Measurements from ENCODE around the gene NLRP6. TPM values are rescaled to one million over a fixed set of nuclear protein-coding genes. Genes with fewer than 3 reads are reported as not detected.
A peak's percentile ranks its signal among the peaks of the same experiment; 100 is the strongest.

The NLRP6 gene
- total RNA-seq, 2 donors from 2014 or later = 0.19 to 0.20 TPM

GRCh38 chr11:244376-244775 lies 33.8 kb upstream of the NLRP6 start:
- Histone ChIP-seq H3K4me3 (no peak overlapping the region), H3K9me3 (no peaks in the 10 kb centered on the region), H3K36me3 (peaks cover 72% of the 10 kb centered on the region), H3K27ac (no peak overlapping the region), H3K4me1 (peaks cover 0 to 10% of the 10 kb centered on the region in 2 donors), H3K27me3 (no peaks in the 10 kb centered on the region)
- no peak for DNase-seq (ENCODE audit: low spot score)
- TF ChIP-seq, protein P1, sequence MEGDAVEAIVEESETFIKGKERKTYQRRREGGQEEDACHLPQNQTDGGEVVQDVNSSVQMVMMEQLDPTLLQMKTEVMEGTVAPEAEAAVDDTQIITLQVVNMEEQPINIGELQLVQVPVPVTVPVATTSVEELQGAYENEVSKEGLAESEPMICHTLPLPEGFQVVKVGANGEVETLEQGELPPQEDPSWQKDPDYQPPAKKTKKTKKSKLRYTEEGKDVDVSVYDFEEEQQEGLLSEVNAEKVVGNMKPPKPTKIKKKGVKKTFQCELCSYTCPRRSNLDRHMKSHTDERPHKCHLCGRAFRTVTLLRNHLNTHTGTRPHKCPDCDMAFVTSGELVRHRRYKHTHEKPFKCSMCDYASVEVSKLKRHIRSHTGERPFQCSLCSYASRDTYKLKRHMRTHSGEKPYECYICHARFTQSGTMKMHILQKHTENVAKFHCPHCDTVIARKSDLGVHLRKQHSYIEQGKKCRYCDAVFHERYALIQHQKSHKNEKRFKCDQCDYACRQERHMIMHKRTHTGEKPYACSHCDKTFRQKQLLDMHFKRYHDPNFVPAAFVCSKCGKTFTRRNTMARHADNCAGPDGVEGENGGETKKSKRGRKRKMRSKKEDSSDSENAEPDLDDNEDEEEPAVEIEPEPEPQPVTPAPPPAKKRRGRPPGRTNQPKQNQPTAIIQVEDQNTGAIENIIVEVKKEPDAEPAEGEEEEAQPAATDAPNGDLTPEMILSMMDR (IDR thresholded peaks at IDR 0.05) = no peak

DNA sequence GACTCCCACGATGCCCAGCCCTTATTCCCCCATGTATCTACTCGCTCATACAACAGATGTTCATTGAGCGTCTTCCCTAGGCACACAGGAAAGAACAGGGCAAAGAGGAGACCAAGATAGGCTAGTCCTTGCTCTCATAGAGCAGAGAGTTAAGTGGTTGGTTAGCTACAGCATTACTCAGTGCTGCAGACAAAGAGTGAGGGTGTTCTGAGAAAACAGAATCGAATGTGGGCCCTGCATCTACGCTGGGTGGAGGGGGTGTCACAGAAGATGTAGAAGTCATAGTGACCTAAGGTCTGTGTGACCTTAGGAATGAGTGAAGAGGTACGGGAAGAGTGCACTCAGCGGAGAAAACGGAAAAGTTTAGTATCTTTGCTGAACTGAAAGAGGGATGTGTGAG lies 29.1 kb upstream of the NLRP6 start:
- Histone ChIP-seq H3K4me3 (no peak overlapping the region), H3K36me3 (peaks cover 89% of the 10 kb centered on the region), H3K4me1 (no peaks in the 10 kb centered on the region), H3K27ac (no peak overlapping the region), H3K9me3 (no peaks in the 10 kb centered on the region), H3K27me3 (no peaks in the 10 kb centered on the region)
- TF ChIP-seq, protein P1 (IDR thresholded peaks at IDR 0.05) = no peak
- no peak for DNase-seq (ENCODE audit: low spot score)

- DNase-seq (ENCODE audit: low spot score) = no peak
- Histone ChIP-seq H3K27me3 (no peaks in the 10 kb centered on the region), H3K4me3 (no peak overlapping the region), H3K27ac (no peak overlapping the region), H3K36me3 (peaks cover 77% of the 10 kb centered on the region), H3K9me3 (no peaks in the 10 kb centered on the region), H3K4me1 (no peaks in the 10 kb centered on the region)
- TF ChIP-seq, protein P1 (IDR thresholded peaks at IDR 0.05) = no peak
Measured at GRCh38 chr11:250274-250673, 27.9 kb upstream of the NLRP6 start.

GRCh38 chr11:250740-251299 lies 27.4 kb upstream of the NLRP6 start:
- no peak overlapping the region for H3K27ac ChIP-seq
- DNase-seq (ENCODE audit: low spot score) = no peak
- TF ChIP-seq, protein P1 (IDR thresholded peaks at IDR 0.05) = peak in 1 of 2 donors; percentile 68

DNA sequence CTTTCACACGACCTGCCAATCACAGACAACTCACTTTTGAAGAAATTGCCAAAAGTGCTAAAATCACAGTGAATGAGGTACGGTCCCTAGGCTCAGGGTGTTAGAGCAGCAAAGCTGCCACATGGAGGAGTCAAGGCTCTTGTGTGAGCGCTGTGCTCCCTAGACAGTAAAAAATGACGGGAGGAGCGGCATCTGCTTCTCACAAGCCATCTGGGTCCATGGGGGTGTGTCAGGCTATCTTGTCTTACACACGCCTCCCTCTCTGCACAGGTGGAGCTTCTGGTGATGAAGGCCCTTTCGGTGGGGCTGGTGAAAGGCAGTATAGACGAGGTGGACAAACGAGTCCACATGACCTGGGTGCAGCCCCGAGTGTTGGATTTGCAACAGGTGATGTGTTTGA lies 26.7 kb upstream of the NLRP6 start:
- H3K27me3 ChIP-seq = no peaks in the 10 kb centered on the region
- no peak for DNase-seq (ENCODE audit: low spot score)
- H3K27ac ChIP-seq = no peak overlapping the region
- H3K4me3 ChIP-seq = no peak overlapping the region
- H3K9me3 ChIP-seq = no peaks in the 10 kb centered on the region
- H3K4me1 ChIP-seq = no peaks in the 10 kb centered on the region
- TF ChIP-seq, protein P1 (IDR thresholded peaks at IDR 0.05) = no peak
- H3K36me3 ChIP-seq = peaks cover 66% of the 10 kb centered on the region

More at GRCh38 chr11:250740-251299, 27.4 kb upstream of the NLRP6 start:
- no peaks in the 10 kb centered on the region for H3K27me3 ChIP-seq
- H3K4me3 ChIP-seq = no peak overlapping the region
- H3K36me3 ChIP-seq = peaks cover 73% of the 10 kb centered on the region
- no peaks in the 10 kb centered on the region for H3K4me1 ChIP-seq
- no peaks in the 10 kb centered on the region for H3K9me3 ChIP-seq

- Histone ChIP-seq H3K27me3 (no peaks in the 10 kb centered on the region), H3K27ac (no peak overlapping the region), H3K4me1 (no peaks in the 10 kb centered on the region), H3K9me3 (no peaks in the 10 kb centered on the region), H3K4me3 (no peak overlapping the region), H3K36me3 (peaks cover 55% of the 10 kb centered on the region)
- TF ChIP-seq, protein P1 (IDR thresholded peaks at IDR 0.05) = no peak
- no peak for DNase-seq (ENCODE audit: low spot score)
Measured at GRCh38 chr11:252666-253065, 25.5 kb upstream of the NLRP6 start.
